ENCODE results near the gene RAB6D.
"Not testable (repeated sequence)": the region's sequence is repeated elsewhere in the genome, so short reads cannot be mapped to it uniquely, and the experiment has no call there.

Gene RAB6D

GRCh38 chr2:131353167-131353697 is 10.7 kb downstream of the RAB6D start:
- not testable (repeated sequence) for H3K36me3 ChIP-seq (ENCODE audit: control insufficient read depth, insufficient read depth, low read length); H3K4me1 ChIP-seq (ENCODE audit: control insufficient read depth, insufficient read depth, low read length); H3K27me3 ChIP-seq (ENCODE audit: control insufficient read depth, insufficient read depth, low read length); H3K9me3 ChIP-seq (ENCODE audit: control insufficient read depth, low read length); H3K4me3 ChIP-seq (ENCODE audit: low read length); H3K9ac ChIP-seq (ENCODE audit: low read length)

- Histone ChIP-seq H3K4me1 (ENCODE audit: control insufficient read depth, insufficient read depth, low read length) (no peaks in the 10 kb centered on the region), H3K27me3 (ENCODE audit: control insufficient read depth, insufficient read depth, low read length) (no peaks in the 10 kb centered on the region), H3K36me3 (ENCODE audit: control insufficient read depth, insufficient read depth, low read length) (no peaks in the 10 kb centered on the region), H3K4me3 (ENCODE audit: low read length) (no peak overlapping the region), H3K9me3 (ENCODE audit: control insufficient read depth, low read length) (no peaks in the 10 kb centered on the region), H3K9ac (ENCODE audit: low read length) (no peak overlapping the region)
These were observed 14.9 kb downstream of the RAB6D start for GRCh38 chr2:131349021-131349420.

GRCh38 chr2:131347035-131347434 is 16.9 kb downstream of the RAB6D start:
- H3K9ac ChIP-seq (ENCODE audit: low read length); H3K4me3 ChIP-seq (ENCODE audit: low read length); H3K27me3 ChIP-seq (ENCODE audit: control insufficient read depth, insufficient read depth, low read length); H3K4me1 ChIP-seq (ENCODE audit: control insufficient read depth, insufficient read depth, low read length); H3K9me3 ChIP-seq (ENCODE audit: control insufficient read depth, low read length); H3K36me3 ChIP-seq (ENCODE audit: control insufficient read depth, insufficient read depth, low read length): not testable (repeated sequence)

DNA sequence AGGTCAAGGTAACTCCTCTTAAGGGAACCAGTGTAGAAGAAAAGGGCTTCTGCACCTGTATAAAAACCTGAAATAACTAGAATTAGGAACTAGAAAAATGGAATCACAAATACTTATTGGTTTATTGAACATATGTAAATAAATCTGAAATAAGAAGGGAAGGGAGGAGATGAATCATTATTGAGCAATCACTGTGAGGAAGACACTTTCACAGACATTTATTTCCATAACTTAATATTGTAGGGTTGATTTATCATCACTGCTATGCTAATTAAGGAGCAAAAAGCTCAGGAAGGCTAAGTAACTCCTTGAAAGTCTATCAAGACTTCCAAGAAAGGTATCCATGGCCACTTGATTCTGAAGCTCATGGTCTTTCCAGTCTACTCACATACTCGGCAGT is 24.7 kb downstream of the RAB6D start:
- not testable (repeated sequence) for H3K4me3 ChIP-seq (ENCODE audit: low read length); H3K36me3 ChIP-seq (ENCODE audit: control insufficient read depth, insufficient read depth, low read length); H3K4me1 ChIP-seq (ENCODE audit: control insufficient read depth, insufficient read depth, low read length); H3K9me3 ChIP-seq (ENCODE audit: control insufficient read depth, low read length); H3K9ac ChIP-seq (ENCODE audit: low read length); H3K27me3 ChIP-seq (ENCODE audit: control insufficient read depth, insufficient read depth, low read length)

- H3K27me3 ChIP-seq (ENCODE audit: control insufficient read depth, insufficient read depth, low read length); H3K9ac ChIP-seq (ENCODE audit: low read length); H3K36me3 ChIP-seq (ENCODE audit: control insufficient read depth, insufficient read depth, low read length); H3K4me1 ChIP-seq (ENCODE audit: control insufficient read depth, insufficient read depth, low read length); H3K9me3 ChIP-seq (ENCODE audit: control insufficient read depth, low read length); H3K4me3 ChIP-seq (ENCODE audit: low read length): not testable (repeated sequence)
These were observed 28.6 kb downstream of the RAB6D start for GRCh38 chr2:131335319-131335718.

- H3K36me3 ChIP-seq (ENCODE audit: control insufficient read depth, insufficient read depth, low read length); H3K4me3 ChIP-seq (ENCODE audit: low read length); H3K9ac ChIP-seq (ENCODE audit: low read length); H3K9me3 ChIP-seq (ENCODE audit: control insufficient read depth, low read length); H3K4me1 ChIP-seq (ENCODE audit: control insufficient read depth, insufficient read depth, low read length); H3K27me3 ChIP-seq (ENCODE audit: control insufficient read depth, insufficient read depth, low read length): not testable (repeated sequence)
These were observed 31.3 kb downstream of the RAB6D start for GRCh38 chr2:131332709-131333108.

GRCh38 chr2:131331000-131331399 is 33.0 kb downstream of the RAB6D start:
- not testable (repeated sequence) for H3K36me3 ChIP-seq (ENCODE audit: control insufficient read depth, insufficient read depth, low read length); H3K4me3 ChIP-seq (ENCODE audit: low read length); H3K27me3 ChIP-seq (ENCODE audit: control insufficient read depth, insufficient read depth, low read length); H3K9ac ChIP-seq (ENCODE audit: low read length); H3K9me3 ChIP-seq (ENCODE audit: control insufficient read depth, low read length); H3K4me1 ChIP-seq (ENCODE audit: control insufficient read depth, insufficient read depth, low read length)

GRCh38 chr2:131322209-131322608 is 41.8 kb downstream of the RAB6D start:
- Histone ChIP-seq H3K4me3 (ENCODE audit: low read length) (no peak overlapping the region), H3K9ac (ENCODE audit: low read length) (no peak overlapping the region), H3K9me3 (ENCODE audit: control insufficient read depth, low read length) (no peaks in the 10 kb centered on the region), H3K4me1 (ENCODE audit: control insufficient read depth, insufficient read depth, low read length) (no peaks in the 10 kb centered on the region), H3K27me3 (ENCODE audit: control insufficient read depth, insufficient read depth, low read length) (no peaks in the 10 kb centered on the region), H3K36me3 (ENCODE audit: control insufficient read depth, insufficient read depth, low read length) (no peaks in the 10 kb centered on the region)

DNA sequence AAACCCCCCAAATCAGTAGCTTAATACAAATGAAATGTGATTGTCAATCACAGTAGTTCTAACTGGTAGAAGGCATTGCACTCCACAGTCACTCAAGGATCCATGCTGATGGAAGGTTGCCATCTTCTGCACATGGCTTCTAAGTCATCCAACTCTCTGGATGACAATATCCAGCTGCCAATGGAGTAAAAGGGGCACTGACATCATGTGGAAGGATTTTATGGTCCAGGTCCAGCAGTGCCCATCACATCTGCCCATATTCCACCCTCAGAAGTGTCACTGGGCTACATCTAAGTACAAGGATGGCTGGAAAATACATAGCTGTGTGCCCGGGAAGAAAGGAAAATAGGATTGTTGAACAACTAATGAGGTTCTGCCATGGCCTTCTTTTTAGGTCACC is 42.6 kb downstream of the RAB6D start:
- H3K27me3 ChIP-seq (ENCODE audit: control insufficient read depth, insufficient read depth, low read length); H3K9me3 ChIP-seq (ENCODE audit: control insufficient read depth, low read length); H3K9ac ChIP-seq (ENCODE audit: low read length); H3K36me3 ChIP-seq (ENCODE audit: control insufficient read depth, insufficient read depth, low read length); H3K4me1 ChIP-seq (ENCODE audit: control insufficient read depth, insufficient read depth, low read length); H3K4me3 ChIP-seq (ENCODE audit: low read length): not testable (repeated sequence)

DNA sequence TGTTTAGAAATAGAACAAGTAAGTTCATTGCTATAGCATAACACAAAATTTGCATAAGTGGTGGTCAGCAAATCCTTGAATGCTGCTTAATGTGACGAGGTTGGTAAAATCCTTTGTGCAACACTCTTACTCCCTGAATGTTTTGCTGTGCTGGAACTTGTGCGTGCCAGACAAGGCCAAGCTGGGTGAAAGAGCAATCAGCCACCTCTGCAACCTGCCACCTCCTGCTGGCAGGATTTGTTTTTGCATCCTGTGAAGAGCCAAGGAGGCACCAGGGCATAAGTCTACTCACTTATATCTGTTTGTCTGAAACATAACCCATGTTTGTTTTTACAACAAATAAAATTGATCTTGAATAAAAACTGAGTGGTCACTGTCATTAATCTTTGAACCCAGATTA is 53.0 kb downstream of the RAB6D start:
- not testable (repeated sequence) for H3K4me3 ChIP-seq (ENCODE audit: low read length); H3K9ac ChIP-seq (ENCODE audit: low read length); H3K4me1 ChIP-seq (ENCODE audit: control insufficient read depth, insufficient read depth, low read length); H3K27me3 ChIP-seq (ENCODE audit: control insufficient read depth, insufficient read depth, low read length); H3K36me3 ChIP-seq (ENCODE audit: control insufficient read depth, insufficient read depth, low read length); H3K9me3 ChIP-seq (ENCODE audit: control insufficient read depth, low read length)

Measured in mucosa of stomach (tissue), 1 donor.